Lower leg skin (tissue), 3 donors: ENCODE measurements around the gene PABPN1.

Experiments used
- CTCF ChIP-seq, 3 donors: fragments of 450-650 bp; IDR thresholded peaks; one replicate each; pipeline ENCODE4 v1.5.1; 2016; ENCODE audit warnings: antibody characterized with exemption in 3 of 3, mild to moderate bottlenecking in 3 of 3, moderate library complexity in 2 of 3
- POLR2A ChIP-seq, 2 donors: fragments of 450-650 bp; IDR thresholded peaks; one replicate each; pipeline ENCODE4 v1.6.1; 2016 to 2017; ENCODE audit warnings: antibody characterized with exemption in 2 of 2, mild to moderate bottlenecking in 1 of 2, moderate library complexity in 1 of 2

DNA sequence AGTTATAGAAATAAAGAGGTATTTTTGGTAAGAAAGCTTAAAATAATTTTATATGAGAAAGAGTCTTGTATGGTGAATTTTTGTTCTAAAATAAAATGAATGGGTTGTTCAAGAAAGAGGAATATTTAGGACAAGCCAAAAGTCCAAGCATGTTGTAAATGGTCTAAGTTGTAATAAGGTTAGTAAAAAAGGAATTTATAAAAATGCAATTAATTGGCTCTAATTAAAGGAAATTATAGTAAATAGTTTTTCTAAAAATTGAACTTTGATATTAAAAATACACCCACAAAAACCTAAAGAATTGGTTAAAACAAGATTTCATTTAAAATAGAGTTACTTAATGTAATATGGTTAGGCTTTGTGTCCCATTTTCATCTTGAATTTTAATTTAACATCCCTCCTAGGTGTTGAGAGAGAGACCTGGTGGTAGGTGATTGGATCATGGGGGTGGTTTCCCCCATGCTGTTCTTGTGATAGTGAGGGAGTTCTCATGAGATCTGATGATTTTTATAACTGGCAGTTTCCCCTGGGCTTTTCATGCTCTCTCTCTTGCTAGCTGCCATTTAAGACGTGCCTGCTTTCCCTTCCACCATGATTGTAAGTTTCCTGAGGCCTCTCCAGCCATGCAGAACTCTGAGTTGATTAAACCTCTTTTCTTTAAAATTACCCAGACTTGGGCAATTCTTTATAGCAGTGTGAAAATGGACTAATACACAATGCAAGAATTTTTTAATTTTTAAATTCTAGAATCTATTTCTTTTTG lies 18.4 kb downstream of the PABPN1 start:
- TF ChIP-seq CTCF (IDR thresholded peaks at IDR 0.05) (no peak), POLR2A (IDR thresholded peaks at IDR 0.05) (no peak)
